GM18858 (cell line): ENCODE results near the gene PRKAG3.
"Not testable (repeated sequence)": the region's sequence is repeated elsewhere in the genome, so short reads cannot be mapped to it uniquely, and the experiment has no call there.

ENCODE experiments used
- ATAC-seq: cut with Tn5 transposase; IDR thresholded peaks from one replicate; pipeline ENCODE4 v1.9.1; 2021; ENCODE audit not compliant: unreplicated experiment

Gene PRKAG3

GRCh38 chr2:218844334-218844733 is 12.7 kb upstream of the PRKAG3 start:
- not testable (repeated sequence) for ATAC-seq

- no peak for ATAC-seq
These were observed 8.3 kb upstream of the PRKAG3 start for GRCh38 chr2:218839888-218840287.

- ATAC-seq, result no peak
These were observed 7.8 kb upstream of the PRKAG3 start for GRCh38 chr2:218839430-218839829.

- no peak for ATAC-seq
These were observed 5.9 kb upstream of the PRKAG3 start for GRCh38 chr2:218837495-218837894.

GRCh38 chr2:218834685-218835084 is 3.1 kb upstream of the PRKAG3 start:
- no peak for ATAC-seq

GRCh38 chr2:218833023-218833609 is 1.5 kb upstream of the PRKAG3 start:
- no peak for ATAC-seq

GRCh38 chr2:218832520-218832919 is 917 bp upstream of the PRKAG3 start:
- no peak for ATAC-seq

GRCh38 chr2:218832081-218832480 is 478 bp upstream of the PRKAG3 start:
- no peak for ATAC-seq

GRCh38 chr2:218830526-218831306 is 887 bp downstream of the PRKAG3 start:
- ATAC-seq, result no peak

GRCh38 chr2:218829868-218830451 is 1.6 kb downstream of the PRKAG3 start:
- no peak for ATAC-seq

- ATAC-seq, result no peak
These were observed 3.2 kb downstream of the PRKAG3 start for GRCh38 chr2:218828477-218828778.

GRCh38 chr2:218827701-218828476 is 3.7 kb downstream of the PRKAG3 start:
- no peak for ATAC-seq

- ATAC-seq, result no peak
These were observed 4.8 kb downstream of the PRKAG3 start for GRCh38 chr2:218826791-218827190.

GRCh38 chr2:218824004-218824403 is 7.6 kb downstream of the PRKAG3 start:
- no peak for ATAC-seq

- no peak for ATAC-seq
These were observed 8.3 kb downstream of the PRKAG3 start for GRCh38 chr2:218823196-218823855.

GRCh38 chr2:218822622-218823021 is 9.0 kb downstream of the PRKAG3 start:
- no peak for ATAC-seq

- ATAC-seq, result no peak
These were observed 9.9 kb downstream of the PRKAG3 start for GRCh38 chr2:218821605-218822211.

- ATAC-seq, result no peak
These were observed 10.7 kb downstream of the PRKAG3 start for GRCh38 chr2:218820746-218821369.

GRCh38 chr2:218819093-218819492 is 12.5 kb downstream of the PRKAG3 start:
- ATAC-seq, result no peak

- no peak for ATAC-seq
These were observed 15.0 kb downstream of the PRKAG3 start for GRCh38 chr2:218816561-218817011.
